GM23338 (cell line): ENCODE data around the gene KCNJ4. TPM values are rescaled to one million over a fixed set of nuclear protein-coding genes. Genes with fewer than 3 reads are reported as not detected.
A peak's percentile ranks its signal among the peaks of the same experiment; 100 is the strongest.

Experiments used
- ATAC-seq: fragments of 200-7000 bp; cut with Tn5 transposase; 3 replicates; pipeline ENCODE4 v1.9.1; 2020
- DNase-seq: peaks from one replicate; pipeline ENCODE4 v3.0.0-alpha.2; 2015; ENCODE audit warnings: low spot score
- H2AFZ ChIP-seq: fragments of 200-600 bp; sonication (generic); 2 replicates; pipeline ENCODE4 v1.8.0; 2016; ENCODE audit warnings: antibody characterized with exemption, mild to moderate bottlenecking, moderate library complexity
- H3F3A ChIP-seq: fragments of 200-600 bp; sonication (generic); replicated peaks from 2 replicates; pipeline ENCODE4 v1.8.0; 2017; ENCODE audit warnings: antibody characterized with exemption, mixed run types, low read depth
- H3K27ac ChIP-seq: fragments of 200-600 bp; sonication (generic); 2 replicates; pipeline ENCODE4 v1.6.1; 2016; ENCODE audit warnings: low read depth
- H3K27me3 ChIP-seq: fragments of 200-600 bp; sonication (generic); 2 replicates; pipeline ENCODE4 v1.8.0; 2016; ENCODE audit warnings: mild to moderate bottlenecking, mixed run types, moderate library complexity; ENCODE audit not compliant: insufficient read depth
- H3K36me3 ChIP-seq: fragments of 200-600 bp; sonication (generic); 2 replicates; pipeline ENCODE4 v1.8.0; 2016; ENCODE audit warnings: mild to moderate bottlenecking; ENCODE audit not compliant: insufficient read depth
- H3K4me1 ChIP-seq: fragments of 200-600 bp; sonication (generic); 2 replicates; pipeline ENCODE4 v1.8.0; 2016; ENCODE audit warnings: mild to moderate bottlenecking, moderate library complexity; ENCODE audit not compliant: insufficient read depth
- H3K4me2 ChIP-seq: fragments of 200-600 bp; sonication (generic); 2 replicates; pipeline ENCODE4 v1.7.1; 2017; ENCODE audit warnings: mixed run types
- H3K4me3 ChIP-seq: fragments of 200-600 bp; sonication (generic); 2 replicates; pipeline ENCODE4 v1.6.1; 2016; ENCODE audit warnings: mixed run types
- H3K79me2 ChIP-seq: fragments of 200-600 bp; sonication (generic); replicated peaks from 2 replicates; pipeline ENCODE4 v1.8.0; 2017; ENCODE audit warnings: mild to moderate bottlenecking; ENCODE audit not compliant: insufficient read depth
- H3K9me2 ChIP-seq: fragments of 200-600 bp; sonication (generic); 2 replicates; pipeline ENCODE4 v1.8.0; 2017; ENCODE audit not compliant: insufficient read depth
- H4K20me1 ChIP-seq: fragments of 200-600 bp; sonication (generic); replicated peaks from 2 replicates; pipeline ENCODE4 v1.8.0; 2017; ENCODE audit warnings: mild to moderate bottlenecking; ENCODE audit not compliant: insufficient read depth
- H3K27ac Mint-ChIP-seq: 2 replicates; pipeline ENCODE4 v1.8.0; 2020; ENCODE audit warnings: inconsistent platforms, mild to moderate bottlenecking, moderate library complexity, mixed read lengths
- H3K27me3 Mint-ChIP-seq: 3 replicates; pipeline ENCODE4 v1.8.0; 2022; ENCODE audit warnings: low read depth, mild to moderate bottlenecking, moderate library complexity, mixed read lengths, inconsistent platforms; ENCODE audit not compliant: insufficient read depth, poor library complexity
- H3K36me3 Mint-ChIP-seq: 3 replicates; pipeline ENCODE4 v1.8.0; 2021; ENCODE audit warnings: low read depth, mild to moderate bottlenecking, inconsistent platforms, moderate library complexity, mixed read lengths
- H3K4me1 Mint-ChIP-seq: 3 replicates; pipeline ENCODE4 v1.8.0; 2020; ENCODE audit warnings: mild to moderate bottlenecking, inconsistent platforms, mixed read lengths
- H3K4me3 Mint-ChIP-seq: 3 replicates; pipeline ENCODE4 v1.8.0; 2021; ENCODE audit warnings: moderate library complexity, mild to moderate bottlenecking, inconsistent platforms, mixed read lengths
- H3K9me3 Mint-ChIP-seq: 3 replicates; pipeline ENCODE4 v1.8.0; 2020; ENCODE audit warnings: moderate library complexity, mild to moderate bottlenecking, inconsistent platforms, mixed read lengths
- CTCF ChIP-seq, 2 experiments: fragments of 200-600 bp in 1 of 2; sonication (generic) in 1 of 2; conservative IDR thresholded peaks; 2 replicates each; pipeline versions ENCODE4 v1.5.1 to v1.6.1; 2016 to 2017; ENCODE audit warnings: antibody characterized with exemption in 2 of 2, low read depth in 2 of 2, mild to moderate bottlenecking in 2 of 2, moderate library complexity in 1 of 2
- EZH2phosphoT487 ChIP-seq: fragments of 200-600 bp; sonication (generic); IDR thresholded peaks from one replicate; pipeline ENCODE4 v1.8.1; 2018; ENCODE audit warnings: antibody characterized with exemption; ENCODE audit not compliant: unreplicated experiment
- POLR2AphosphoS5 ChIP-seq: IDR thresholded peaks from 2 replicates; pipeline ENCODE4 v1.6.1; 2016; ENCODE audit warnings: antibody characterized with exemption, low read depth
- ZNF462 ChIP-seq: fragments of 250-450 bp; sonication (Bioruptor Pico); IDR thresholded peaks from 2 replicates; pipeline ENCODE4 v1.5.0; 2020; ENCODE audit warnings: mild to moderate bottlenecking, moderate library complexity
- polyA plus RNA-seq: library from polyadenylated mRNA; unstranded; fragments of >200 nt; fragmentation: Nextera tagmentation; extraction: Ambion mirVana; gene quantifications from 2 replicates; pipeline ENCODE4 v1.2.1, GENCODE V29; 2016
- total RNA-seq: library from RNA; depleted of rRNA; stranded (reverse); fragments of >200 nt; shearing (Covaris generic); gene quantifications from 2 replicates; pipeline ENCODE4 v1.2.3, GENCODE V29; 2014

KCNJ4 gene
- total and polyA plus RNA-seq, 2 experiments from 2014 or later: 0.23 to 1.3 TPM

DNA sequence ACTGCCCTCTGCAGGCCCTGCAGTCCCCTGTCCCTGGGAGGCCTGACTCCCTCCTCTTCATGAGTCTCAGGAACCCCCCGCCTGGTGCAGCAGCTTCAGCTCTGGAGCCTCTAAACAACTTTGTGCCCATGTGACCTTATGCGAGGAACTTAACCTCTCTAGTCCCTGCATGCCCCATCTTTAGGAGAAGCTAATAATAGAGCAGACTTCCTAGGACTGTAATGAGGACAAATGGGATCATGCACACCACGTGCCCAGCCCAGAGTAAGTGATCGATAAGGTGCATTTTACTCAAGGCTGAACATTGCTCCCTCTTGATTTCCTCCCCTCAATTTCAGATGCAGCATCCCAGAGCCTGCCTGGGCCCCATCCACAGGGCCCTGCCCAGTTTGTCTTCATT, 19.0 kb downstream of the KCNJ4 start:
- Mint-ChIP-seq H3K36me3 (no peaks in the 10 kb centered on the region), H3K9me3 (no peaks in the 10 kb centered on the region), H3K27ac (no peak overlapping the region), H3K27me3 (peaks cover 15% of the 10 kb centered on the region), H3K4me1 (peaks cover 4% of the 10 kb centered on the region), H3K4me3 (no peak overlapping the region)
- no peak overlapping the region for H3K4me3 ChIP-seq
- no peak overlapping the region for H3K27ac ChIP-seq
- no peaks in the 10 kb centered on the region for H3K79me2 ChIP-seq
- DNase-seq (no peak), ATAC-seq (peak; percentile 18)
- TF ChIP-seq EZH2phosphoT487: no peak
- no peaks in the 10 kb centered on the region for H3K9me2 ChIP-seq
- H3K4me2 ChIP-seq: no peak overlapping the region
- no peaks in the 10 kb centered on the region for H3K27me3 ChIP-seq
- H3K4me1 ChIP-seq: no peaks in the 10 kb centered on the region
- H4K20me1 ChIP-seq: no peaks in the 10 kb centered on the region
- H3F3A ChIP-seq: no peaks in the 10 kb centered on the region; the same call in 1 of the 2 replicates
- no peak overlapping the region for H2AFZ ChIP-seq
- no peaks in the 10 kb centered on the region for H3K36me3 ChIP-seq

DNA sequence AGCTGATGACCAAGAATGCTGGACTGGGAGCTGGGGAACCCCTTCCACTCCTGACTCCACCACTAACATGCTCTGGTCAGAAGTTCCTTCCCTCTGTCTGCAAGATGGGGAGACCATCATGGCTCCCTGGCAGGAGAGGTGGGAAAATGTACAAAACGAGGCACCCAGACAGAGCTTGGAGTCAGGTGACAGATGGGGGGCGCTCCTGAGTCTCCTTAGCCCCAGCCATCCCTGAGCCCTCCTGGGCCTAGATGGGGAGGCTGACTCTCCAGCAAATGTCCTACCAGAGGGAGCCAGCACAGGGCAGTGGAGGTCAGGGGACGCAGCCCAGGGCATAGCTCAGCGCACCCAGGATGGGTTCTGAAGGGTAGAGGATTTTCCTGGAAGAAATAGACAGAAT, 20.0 kb downstream of the KCNJ4 start:
- H3K27me3 Mint-ChIP-seq: peaks cover 12% of the 10 kb centered on the region
- no peaks in the 10 kb centered on the region for H3K79me2 ChIP-seq
- no peak overlapping the region for H2AFZ ChIP-seq
- no peaks in the 10 kb centered on the region for H3K4me1 ChIP-seq
- no peak overlapping the region for H3K27ac ChIP-seq
- no peak overlapping the region for H3K4me3 Mint-ChIP-seq
- H3K4me1 Mint-ChIP-seq: peaks cover 4% of the 10 kb centered on the region
- H3K27me3 ChIP-seq: no peaks in the 10 kb centered on the region
- no peak for TF ChIP-seq POLR2AphosphoS5
- no peak for TF ChIP-seq EZH2phosphoT487
- TF ChIP-seq CTCF (conservative IDR thresholded peaks at IDR 0.05; ENCODE audit: low read depth in 2 of 2): peak; percentile 55 to 73
- no peak for TF ChIP-seq ZNF462 (CRISPR knock-in tag)
- no peaks in the 10 kb centered on the region; the same call in 1 of the 2 replicates for H3F3A ChIP-seq
- no peak overlapping the region for H3K27ac Mint-ChIP-seq
- no peaks in the 10 kb centered on the region for H3K36me3 ChIP-seq
- ATAC-seq (peak; percentile 72), DNase-seq (peak; percentile 65)
- no peak overlapping the region for H3K4me2 ChIP-seq
- H4K20me1 ChIP-seq: no peaks in the 10 kb centered on the region
- no peaks in the 10 kb centered on the region for H3K9me2 ChIP-seq
- H3K4me3 ChIP-seq: no peak overlapping the region
- no peaks in the 10 kb centered on the region; the same call in 2 of the 3 replicates for H3K9me3 Mint-ChIP-seq
- H3K36me3 Mint-ChIP-seq: no peaks in the 10 kb centered on the region
